A673 (cell line): ENCODE data around the gene CCNDBP1.

Experiments
- CTCF ChIP-seq: fragments of 300-800, 200-600 bp; sonication (generic); conservative IDR thresholded peaks from 2 replicates; pipeline ENCODE4 v1.5.1; 2017; ENCODE audit warnings: low read depth, mild to moderate bottlenecking, antibody characterized with exemption, low read length, moderate library complexity, mixed read lengths
- EZH2 ChIP-seq: fragments of 200-600 bp; sonication (generic); IDR thresholded peaks from 2 replicates; pipeline ENCODE4 v1.6.1; 2017; ENCODE audit warnings: borderline replicate concordance, low read depth, mild to moderate bottlenecking, mixed read lengths, antibody characterized with exemption, low read length; ENCODE audit not compliant: poor library complexity, severe bottlenecking

GRCh38 chr15:43189296-43189695 lies 4.1 kb downstream of the CCNDBP1 start:
- TF ChIP-seq EZH2, result no peak
- no peak for TF ChIP-seq CTCF
